Stimulated activated CD8-positive, alpha-beta memory T cell treated with anti-CD3 and anti-CD28 coated beads, Interleukin-4, amount 100 ng/mL, for 48 hours (primary cell): ENCODE measurements around the gene DHRS12.
A peak's percentile ranks its signal among the peaks of the same experiment; 100 is the strongest.
"Not testable (repeated sequence)": the region's sequence is repeated elsewhere in the genome, so short reads cannot be mapped to it uniquely, and the experiment has no call there.

Source experiments
- DNase-seq: peaks from one replicate; pipeline ENCODE4 v3.0.0-alpha.2; 2020

Gene DHRS12

DNA sequence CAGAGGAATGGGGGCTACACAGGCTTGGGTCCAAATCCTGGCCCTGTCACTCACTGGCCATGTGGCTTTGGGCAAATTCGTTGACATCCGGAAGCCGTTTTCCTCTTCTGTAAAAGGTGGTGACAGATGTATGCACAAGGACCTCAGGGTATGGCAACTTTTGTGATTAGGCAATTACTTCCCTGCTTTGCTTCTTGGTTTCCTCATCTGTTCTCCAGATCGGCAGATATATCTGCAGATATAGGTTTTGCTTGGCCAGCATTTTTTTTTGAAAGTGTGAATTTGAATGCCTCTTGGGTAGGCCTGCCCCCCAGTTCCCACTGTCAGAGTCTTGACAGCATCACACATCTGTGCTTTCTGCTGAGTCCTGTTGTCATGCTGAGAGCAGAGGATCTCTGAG is 23.3 kb upstream of the DHRS12 start:
- DNase-seq = peak; percentile 21

DNA sequence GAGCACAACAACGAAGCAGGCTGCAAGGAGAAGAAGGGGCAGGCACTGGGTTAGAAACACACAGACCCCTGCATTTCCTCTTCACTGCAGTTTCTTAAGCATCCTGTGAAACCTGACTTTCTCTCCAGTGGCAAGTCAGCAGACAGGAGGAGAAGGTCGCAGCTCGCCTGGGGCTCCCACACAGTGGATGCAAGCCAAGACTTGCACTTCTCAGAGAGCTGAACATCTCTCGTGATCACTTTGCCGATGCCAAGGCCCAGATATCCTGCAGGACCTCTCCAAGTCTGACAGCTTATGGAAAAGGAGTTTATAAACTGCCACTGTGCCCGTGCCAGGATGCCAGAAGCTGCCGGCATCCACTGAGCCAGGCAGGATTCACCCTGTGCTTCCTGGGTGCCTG is 22.6 kb upstream of the DHRS12 start:
- no peak for DNase-seq

DNA sequence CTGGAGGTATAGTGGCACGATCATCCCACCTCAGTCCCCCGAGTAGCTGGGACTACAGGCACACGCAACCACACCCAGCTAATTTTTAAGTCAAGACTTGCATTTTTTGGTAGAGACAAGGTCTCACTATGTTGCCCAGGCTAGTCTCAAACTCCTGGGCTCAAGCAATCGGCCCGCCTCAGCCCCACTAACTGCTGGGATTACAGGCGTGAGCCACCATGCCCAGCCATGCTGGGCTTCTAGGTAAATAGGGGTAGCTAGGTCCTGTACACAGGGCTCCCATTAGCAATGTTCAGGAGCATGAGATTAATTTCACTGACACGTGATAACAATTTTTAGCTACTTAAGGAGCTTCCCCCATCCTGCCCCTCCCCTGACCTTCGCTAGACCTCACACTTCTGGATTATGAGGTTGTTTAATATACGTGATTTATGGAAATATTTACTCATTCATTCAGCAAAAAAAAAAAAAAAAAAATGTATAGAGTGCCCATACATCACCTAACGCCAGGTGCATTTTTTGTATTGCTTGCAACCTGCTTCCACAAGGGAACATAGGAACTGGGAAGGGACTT is 21.8 kb upstream of the DHRS12 start:
- no peak for DNase-seq

DNA sequence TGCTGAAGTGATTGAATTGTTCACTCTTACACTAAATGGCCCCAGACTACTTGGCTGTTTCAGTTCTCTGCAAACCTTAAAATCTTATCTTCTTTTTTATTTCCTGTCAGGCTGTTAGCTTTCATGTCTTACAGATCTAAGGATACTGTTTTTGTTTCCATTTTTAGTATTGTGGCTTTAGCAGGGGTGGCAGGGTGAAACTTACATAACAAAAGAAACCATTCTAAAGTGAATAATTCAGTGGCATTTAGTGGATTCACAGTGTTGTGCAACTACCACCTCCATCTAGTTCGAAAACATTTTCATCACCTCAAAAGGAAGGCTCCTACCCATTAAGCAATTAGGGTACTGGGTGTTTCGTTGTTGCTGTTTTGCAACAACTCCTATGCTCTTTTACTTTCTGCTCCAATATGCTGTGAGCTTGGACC is 21.2 kb upstream of the DHRS12 start:
- no peak for DNase-seq

DNA sequence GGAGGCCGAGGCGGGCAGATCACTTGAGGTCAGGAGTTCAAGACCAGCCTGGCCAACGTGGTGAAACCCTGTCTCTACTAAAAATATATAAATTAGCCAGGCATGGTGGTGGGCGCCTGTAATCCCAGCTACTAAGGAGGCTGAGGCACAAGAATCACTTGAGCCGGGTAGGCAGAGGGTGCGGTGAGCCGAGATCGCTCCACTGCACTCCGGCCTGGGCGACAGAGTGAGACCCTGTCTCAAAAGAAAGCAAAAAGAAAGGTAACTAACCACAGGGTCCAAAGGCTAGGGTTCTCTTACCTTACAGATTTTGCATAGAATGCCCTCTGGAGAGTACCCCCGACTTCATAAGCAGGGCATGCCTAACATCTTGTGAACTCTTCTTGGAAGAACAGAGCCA is 20.7 kb upstream of the DHRS12 start:
- not testable (repeated sequence) for DNase-seq

DNA sequence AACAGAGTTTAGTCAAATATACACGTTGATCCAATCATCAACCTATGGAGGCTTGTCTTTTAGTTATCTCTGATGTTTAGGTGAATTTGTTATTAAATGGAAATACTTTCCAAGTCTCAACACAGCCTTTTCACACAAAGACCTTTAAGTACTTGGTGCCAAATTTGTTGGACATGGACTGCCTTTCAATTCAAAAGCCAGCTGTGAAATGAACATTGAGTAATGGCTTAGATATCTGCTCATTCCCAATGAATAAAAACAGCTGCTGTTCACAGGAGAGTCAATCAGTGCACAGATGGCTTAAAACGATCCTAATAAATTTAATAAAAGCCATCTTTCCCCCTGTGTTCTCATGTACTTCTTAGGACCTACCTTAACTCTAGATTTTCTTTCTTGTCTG is 19.9 kb upstream of the DHRS12 start:
- no peak for DNase-seq

DNA sequence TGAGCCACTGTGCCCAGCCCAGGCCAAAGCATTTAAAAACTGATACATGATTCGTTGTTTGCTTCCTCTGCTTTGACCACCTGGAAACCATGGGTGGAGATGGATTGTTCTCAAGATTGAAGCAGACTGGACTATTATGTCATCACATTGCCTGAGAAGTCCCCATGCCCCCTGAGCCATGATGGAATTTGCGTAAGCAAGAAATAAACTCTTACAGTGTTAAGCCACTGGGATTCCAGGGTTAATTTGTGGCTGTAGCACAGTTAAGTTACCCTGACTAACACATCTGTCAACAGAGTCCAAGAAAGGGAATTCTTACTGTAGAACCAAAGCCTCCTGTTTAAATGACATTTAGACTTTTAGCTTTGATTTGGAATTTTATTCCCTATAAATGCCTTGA is 19.4 kb upstream of the DHRS12 start:
- no peak for DNase-seq

DNA sequence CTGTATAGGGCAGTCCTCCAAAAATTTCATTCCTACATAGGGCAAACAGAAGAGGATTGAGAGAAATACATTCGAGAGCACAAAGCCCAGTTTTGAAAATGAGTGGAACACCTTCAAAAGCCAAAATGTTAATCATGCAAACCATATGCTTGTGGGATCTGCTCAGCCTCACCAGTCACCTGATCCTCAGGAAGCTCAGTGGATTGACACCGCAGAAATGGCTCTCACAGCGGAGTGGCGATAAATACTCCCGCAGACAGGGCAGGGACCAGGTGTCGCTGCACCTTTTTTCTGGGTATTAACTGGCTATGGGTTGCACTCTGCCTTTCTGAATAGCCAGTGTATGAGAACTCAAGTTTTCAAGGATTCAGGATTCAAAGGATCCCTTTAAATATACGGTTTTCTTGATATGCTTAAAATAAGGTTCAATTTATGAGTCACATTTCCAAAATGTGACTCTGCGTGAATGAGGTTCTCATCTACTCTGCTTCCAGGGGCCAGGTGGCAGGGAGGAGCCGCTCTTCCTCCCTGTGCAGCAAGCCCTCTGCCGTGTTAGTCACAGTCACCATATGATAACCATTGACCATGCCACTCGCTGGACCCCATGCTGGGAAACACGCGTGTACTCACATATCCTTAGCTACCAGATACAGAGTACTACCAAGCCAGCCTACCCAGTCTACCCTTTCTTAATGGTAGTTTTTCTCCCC is 18.3 kb upstream of the DHRS12 start:
- no peak for DNase-seq

DNA sequence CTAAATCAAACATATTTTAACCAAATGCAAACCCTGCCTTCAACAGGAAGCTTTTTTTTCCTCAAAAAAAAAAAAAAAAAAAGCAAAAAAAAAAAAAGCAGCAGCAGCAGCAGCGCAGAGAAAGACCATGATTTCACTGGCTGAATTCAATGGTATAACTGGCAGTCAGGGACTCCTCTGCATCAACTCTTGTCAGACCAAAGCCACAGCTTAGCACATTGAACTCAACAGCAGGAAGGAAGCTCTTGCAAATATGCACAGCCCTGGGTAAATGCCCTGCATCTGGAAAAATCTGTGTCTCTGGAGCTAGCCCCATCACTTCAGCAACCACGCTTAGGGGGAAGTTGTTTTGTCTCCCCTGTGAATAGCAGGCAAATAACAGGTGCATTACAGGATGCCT is 17.6 kb upstream of the DHRS12 start:
- no peak for DNase-seq

DNA sequence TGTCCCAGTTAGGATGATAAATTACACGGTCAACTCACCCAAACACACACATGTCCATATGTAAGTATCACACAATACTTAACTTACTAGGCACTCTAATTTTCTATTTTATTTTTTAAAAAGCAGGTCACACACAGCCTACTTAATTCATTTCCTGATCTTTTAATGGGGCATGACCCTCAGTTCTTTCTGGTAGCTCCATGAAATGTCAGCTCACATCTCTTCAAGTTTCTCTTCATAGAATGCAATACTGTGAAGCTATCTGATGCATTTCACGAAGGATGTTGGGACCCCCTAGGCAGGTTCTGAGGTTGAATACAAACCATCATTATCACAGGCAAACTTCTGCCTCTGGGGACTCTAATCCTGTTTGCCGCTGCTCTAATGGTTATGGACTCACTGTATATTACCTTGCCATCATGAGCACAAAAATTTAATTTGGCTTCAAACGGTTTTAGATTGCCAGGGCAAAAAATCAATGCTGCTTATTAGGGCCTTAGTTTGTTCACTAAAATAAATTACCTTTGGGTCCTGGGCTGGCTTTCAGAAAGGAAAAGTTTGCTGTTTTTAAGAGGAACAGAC is 16.1 kb upstream of the DHRS12 start:
- DNase-seq = no peak

DNA sequence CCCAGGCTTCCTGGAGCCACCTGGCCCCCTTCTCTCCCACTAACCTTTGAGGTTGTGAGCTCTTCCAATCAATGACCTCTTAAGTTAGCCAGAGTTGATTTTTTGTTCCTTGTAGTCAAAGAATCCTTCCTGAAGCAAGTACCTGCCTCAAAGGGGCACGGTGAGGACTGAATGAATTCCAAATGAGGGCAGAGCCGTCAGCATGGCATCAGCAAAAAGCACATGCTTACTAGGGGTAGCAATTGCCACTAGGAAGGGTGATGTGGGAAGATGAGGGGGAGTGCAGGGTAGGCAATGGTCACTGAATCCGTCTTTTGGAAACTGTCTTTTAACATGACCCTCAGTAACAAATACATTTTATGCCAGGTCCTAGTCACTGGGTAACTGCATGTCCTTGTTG is 15.6 kb upstream of the DHRS12 start:
- DNase-seq = no peak

DNA sequence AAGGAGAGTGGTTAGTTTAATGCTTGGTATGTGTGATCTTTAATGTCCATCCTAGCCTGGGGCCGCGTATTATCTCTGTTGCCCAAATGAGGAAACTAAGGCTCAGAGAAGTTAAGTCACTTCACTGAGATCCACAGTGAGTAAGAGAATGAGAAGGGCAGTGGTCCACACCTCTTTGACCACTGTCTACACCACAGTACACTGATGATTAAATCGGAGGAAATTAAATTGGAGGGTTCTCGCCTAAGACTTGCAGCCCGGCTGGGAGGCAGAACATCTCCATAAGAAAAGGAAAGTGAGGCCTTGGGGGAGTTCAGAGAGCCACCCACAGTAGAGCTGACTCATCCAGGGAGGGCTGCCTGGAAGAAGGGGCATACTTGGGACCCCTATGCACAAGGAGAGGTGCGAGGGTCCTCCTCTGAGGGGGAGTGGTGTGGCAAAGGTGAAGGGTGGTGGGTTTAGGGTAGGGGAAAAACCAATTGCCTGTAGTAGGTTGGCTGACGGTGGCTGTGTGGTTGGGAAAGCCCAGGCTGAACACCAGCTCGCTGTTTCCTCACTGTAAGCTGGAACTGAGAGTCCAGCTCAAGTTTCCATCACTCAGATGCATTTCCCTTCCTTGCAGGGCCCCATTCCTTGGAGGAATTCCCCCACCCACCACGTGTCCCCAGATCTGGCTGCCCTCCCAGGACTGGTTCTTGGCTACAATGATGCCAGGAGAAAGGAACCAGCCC is 15.0 kb upstream of the DHRS12 start:
- peak; percentile 65 for DNase-seq

DNA sequence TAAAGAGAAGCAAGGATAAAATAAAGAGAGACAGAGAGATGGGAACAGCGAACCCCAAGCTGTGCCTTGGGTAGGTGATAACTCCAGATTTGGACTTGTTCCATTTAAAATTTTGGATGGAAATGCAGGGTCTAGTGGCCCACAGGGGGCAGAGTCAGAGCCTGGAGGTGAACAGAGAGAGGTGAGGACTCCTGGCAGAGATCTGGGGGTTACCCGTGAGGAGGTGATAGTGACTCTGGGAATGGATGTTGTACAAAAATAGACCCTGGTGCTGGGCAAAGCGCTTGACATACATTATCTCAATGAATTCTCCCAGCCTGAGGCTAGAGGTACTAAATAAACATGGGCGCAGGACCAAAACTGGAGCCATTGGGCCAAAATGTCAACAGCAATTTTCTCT is 14.3 kb upstream of the DHRS12 start:
- no peak for DNase-seq

DNA sequence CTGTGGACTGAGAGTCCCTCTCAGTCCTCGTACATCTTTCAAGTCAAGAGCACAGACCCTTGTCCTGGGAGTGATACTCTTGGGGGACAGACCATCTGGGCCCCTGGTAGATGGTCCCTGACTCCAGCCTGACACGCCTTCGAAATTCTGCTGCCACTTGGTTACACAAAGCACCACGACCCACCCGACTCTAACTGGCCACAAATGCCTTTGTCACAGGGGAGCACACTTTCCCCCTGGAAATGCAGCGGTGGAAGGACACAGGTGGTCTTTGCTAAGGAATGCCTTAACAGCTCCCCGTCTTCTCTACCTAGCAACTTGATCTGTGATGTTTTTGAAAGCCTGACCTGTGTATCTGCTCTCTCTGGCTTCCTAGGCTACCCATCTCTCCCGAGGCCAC is 13.8 kb upstream of the DHRS12 start:
- no peak for DNase-seq

DNA sequence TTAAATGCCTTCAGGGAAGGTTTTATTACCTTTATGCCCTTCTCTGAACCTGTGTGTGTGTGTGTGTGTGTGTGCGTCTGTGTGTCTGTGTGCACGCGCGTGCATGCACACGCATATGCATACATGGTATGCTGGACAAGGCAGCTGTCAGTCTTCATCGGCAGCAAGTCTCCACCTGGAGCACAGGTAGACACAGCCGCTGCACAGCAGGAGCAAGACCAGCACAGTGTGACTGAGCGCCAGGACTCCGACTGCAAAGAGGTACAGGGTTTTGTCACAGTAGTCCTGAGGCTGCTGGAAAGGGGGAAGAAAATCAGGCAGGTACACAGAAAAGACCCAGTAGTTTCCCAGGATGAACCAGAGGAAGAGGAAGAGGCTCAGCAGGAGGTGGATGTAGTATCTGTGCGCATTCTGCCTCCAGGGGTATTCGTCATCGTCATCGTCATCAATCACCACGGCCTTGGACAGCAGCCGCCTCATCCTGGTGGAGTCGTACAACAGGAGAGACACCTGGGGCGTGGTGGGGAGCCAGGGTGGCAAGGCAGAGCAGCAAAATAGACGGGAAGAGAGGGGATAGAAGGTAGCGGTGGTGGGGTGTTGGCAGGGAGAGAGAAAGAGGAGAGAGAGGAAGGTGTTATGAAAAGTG is 12.8 kb upstream of the DHRS12 start:
- DNase-seq = no peak

DNA sequence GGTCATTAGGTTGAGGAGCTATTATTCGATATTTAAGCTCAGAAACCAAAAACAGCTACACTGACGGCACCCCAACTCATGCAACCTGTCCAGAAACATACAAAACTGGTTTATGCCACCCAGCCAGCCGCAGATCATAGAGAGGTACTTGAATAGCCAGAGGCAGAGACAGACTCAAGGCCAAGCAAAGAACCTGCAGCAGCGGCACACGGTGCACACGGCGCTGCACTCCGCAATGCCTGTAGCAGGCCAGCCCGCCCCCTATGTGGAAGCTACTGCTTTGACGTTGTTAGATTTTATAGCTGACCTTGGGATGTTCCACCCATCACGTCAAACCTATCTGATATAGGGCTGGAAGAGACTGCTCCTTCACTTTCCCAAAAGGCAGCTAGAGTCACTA is 11.9 kb upstream of the DHRS12 start:
- DNase-seq = no peak

DNA sequence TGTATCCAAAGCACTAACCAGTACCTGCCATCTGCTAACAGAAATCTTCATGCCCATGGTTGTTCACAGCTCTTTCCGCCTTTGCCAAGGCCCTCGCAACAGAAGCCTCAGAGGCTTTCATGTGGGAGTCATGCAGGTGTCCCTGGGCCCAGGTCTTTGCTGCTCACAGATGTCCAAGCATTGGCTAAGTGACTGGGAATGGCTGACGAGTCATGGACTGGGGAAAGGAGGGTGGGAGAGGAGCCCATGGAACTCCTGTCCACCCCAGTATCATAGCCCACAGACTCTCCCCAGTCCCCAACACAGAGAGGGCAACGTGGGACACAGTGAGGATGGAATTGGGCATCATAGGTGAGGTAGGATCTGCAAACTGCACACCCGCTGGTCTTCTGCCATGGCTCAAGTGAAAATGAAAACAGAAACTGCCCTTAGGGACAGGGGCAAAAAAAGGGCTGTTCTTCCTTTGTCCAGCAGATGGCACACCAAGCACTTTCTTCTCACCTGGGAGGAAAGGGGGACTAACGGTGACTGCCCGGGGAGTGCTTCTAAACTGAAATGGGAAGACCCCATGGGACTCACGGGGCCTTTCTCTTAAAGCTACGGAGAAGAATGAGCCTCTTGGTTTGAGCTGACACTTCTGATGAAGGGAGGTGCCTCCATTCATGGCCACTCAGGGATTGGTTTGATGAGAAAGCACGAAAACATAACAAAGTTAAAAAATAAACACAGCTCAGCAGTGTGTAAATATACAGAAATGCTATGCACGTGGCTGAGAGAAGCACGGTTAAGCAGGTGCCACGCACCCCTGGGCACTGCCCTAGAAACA is 11.1 kb upstream of the DHRS12 start:
- DNase-seq = peak; percentile 84

DNA sequence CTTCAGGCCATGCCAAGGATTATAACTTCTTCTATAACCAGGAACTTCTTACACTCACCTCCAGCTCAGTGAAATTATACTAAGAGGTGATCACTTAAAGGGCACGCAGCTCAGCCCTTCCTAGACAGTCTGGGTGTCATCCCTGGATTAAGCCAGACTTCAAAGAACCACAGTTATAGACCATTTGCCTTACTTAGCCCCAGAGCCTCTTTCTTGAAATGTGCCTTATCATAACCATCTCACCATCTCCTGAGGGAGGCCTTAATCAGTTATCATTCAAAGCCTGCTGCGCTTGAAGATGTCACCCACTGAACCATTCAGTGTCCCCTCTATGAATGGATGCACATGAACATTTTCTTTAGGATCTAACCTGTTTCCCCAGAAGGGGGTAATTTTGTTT is 10.1 kb upstream of the DHRS12 start:
- no peak for DNase-seq

DNA sequence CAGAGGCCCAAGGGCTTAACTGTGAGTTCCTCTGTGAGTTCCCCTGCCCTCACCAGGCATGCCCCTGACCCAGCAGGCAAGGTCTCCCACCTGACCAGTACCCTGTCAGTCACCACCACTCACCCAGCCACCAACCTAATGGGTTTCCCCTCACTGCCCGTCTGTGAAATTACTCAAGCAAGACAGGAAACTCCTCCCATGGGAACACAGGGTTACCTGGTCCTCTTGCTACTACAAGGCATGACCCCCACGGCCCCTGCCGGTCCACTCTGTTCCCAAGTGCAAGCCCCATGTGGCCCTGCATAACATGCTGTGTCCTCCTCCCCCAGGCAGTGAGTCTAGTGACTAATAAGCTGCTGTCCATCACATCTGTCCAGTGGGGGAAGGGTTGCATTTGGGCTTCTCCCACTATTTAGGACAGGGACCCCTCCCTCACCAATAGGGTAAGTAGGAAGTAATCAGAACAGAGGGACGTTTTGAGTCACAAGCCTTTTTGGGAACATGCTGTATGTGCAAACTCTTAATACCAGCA is 8.0 kb upstream of the DHRS12 start:
- DNase-seq = no peak

DNA sequence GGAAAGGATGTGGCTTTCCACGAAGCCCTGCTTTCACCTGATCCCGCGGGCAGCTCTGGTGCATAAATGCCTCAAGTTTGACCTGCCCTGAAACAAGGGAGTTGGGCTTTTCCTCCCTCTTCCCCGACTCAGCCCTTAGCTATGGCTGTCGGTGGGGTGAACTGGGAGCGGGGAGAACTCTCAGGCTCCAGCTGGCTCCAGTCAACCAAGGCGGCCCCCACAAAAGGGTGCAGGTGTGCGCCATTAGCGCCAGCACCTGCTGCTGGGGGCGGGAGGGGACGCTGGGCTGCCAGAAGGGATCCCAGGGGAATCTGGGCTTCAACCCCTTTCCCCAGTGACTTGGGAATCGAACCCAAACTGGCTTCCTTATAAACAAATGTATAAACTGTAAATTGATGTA is 7.1 kb upstream of the DHRS12 start:
- DNase-seq = no peak

DNA sequence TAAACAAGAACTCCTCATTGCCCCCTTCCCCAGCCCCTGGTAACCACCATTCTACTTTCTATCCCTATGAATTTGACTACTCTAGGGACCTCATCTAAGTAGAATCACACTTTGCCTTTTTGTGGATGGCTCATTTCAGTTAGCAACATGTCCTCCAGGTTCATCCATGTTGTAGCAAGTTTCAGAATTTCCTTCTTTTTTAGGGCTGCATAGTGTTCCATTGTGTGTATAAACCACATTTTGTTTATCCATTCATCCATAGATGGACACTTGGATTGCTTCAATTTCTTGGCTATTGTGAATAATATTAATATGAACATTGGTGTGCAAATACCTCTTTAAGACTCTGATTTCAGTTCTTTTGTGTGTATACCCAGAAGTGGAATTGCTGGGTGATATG is 4.8 kb upstream of the DHRS12 start:
- no peak for DNase-seq

DNA sequence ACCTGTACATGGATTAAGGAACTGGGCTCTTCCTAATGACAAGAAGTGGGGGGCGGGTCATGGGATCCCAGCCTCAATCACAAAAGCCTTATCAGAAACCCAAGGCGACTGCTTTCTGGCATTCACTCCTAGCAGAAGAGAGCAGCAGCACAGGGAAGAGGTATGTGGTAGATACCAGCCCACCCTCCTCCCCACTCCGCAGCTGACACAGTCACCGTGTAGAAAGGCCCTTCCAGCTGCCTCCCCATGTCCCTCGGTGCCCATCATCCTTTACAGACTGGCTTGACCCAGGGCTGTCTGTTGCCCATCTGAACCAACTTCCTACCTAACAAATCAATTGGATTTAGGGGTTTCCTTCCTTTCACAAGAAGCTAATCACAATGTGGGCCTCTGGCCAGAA is 3.1 kb upstream of the DHRS12 start:
- DNase-seq = no peak
